ENCODE data around the gene PPIL6.

PPIL6 gene

GRCh38 chr6:109362102-109362884 is 78.1 kb downstream of the PPIL6 start:
- DNase-seq (ENCODE audit: low spot score): no peak

DNA sequence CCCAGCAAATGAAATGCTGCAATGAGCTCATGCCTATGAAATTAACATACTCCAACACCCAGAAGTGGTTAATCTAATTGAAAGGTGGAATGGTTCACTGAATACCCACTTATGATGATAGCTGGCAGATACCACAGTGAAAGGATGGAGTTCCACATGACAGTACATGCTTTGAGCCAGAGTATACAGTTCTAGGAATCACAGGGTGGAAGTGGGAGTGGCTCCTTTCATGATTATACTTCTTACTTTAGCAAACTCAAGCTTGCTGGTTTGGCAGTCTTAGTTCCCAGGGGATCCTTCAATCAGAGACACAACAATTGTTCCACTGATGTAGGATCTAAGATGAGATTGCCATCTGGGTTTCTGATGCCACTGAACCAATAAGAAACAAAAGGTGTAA is 79.6 kb downstream of the PPIL6 start:
- no peak for DNase-seq (ENCODE audit: low spot score)

GRCh38 chr6:109360281-109360680 is 80.1 kb downstream of the PPIL6 start:
- no peak for DNase-seq (ENCODE audit: low spot score)

DNA sequence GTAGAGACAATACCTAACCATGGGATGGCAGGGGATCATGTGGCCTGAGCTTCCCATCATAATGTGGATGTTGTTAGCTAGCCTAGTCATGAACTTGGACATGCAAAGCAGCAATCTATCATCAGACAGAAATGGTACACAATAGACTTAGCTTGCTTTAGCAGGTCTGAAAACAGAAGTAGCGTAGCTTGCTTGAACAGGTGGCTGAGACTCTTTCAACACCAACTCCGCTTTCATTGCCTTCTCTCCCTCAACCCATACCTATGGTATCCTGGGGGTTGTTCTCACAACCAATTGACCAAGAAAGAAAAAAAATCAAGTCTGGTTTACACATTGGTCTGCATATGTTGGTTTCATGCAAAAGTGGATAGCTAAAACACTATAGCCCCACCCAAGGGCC is 81.2 kb downstream of the PPIL6 start:
- no peak for DNase-seq (ENCODE audit: low spot score)

- no peak for DNase-seq (ENCODE audit: low spot score)
Measured at GRCh38 chr6:109358204-109358603, 82.2 kb downstream of the PPIL6 start.

- no peak for DNase-seq (ENCODE audit: low spot score)
Measured at GRCh38 chr6:109356237-109356636, 84.2 kb downstream of the PPIL6 start.

- DNase-seq (ENCODE audit: low spot score): no peak
Measured at GRCh38 chr6:109351231-109352130, 88.9 kb downstream of the PPIL6 start.

- DNase-seq (ENCODE audit: low spot score): no peak
Measured at GRCh38 chr6:109349419-109349987, 90.9 kb downstream of the PPIL6 start.

DNA sequence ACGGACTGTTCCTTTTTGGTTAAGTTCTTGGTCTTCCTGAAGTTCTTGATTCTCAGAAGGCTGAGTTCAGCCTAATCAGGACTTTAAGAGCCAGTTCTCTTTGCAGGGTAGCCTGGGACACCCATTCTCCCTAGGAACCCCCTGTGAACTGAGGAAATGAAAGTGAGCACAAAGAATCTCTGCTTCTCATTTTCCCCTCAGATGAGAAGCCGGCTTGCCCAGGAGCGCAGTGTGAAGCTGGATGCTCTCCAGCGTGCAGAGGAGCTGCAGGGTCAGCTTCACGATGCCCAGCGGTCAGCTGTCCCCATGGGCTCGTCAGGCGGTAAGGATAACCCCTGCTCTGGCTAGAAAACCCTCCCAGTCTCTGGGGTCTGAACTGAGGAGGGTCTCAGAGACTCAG is 92.2 kb downstream of the PPIL6 start:
- no peak for DNase-seq (ENCODE audit: low spot score)

GRCh38 chr6:109347779-109348178 is 92.6 kb downstream of the PPIL6 start:
- DNase-seq (ENCODE audit: low spot score): no peak

DNA sequence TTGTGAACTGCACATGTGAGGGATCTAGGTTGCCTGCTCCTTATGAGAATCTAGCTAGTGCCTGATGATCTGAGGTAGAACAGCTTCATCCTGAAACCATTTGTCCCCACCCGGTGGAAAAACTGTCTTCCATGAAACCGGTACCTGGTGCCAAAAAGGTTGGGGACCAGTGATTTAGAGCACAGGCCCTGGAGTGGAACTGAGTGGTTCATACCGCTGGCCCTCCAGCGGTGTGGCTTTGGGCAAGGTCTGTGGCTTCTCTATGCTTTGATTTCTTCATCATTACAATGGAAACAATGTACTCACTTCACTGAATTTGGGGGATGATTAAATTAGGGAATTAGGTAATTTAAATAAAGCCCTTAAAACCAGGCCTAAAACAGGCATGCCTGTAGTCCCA is 94.4 kb downstream of the PPIL6 start:
- peak; percentile 10 for DNase-seq (ENCODE audit: low spot score)

GRCh38 chr6:109344226-109344625 is 96.2 kb downstream of the PPIL6 start:
- peak; percentile 42 for DNase-seq (ENCODE audit: low spot score)

DNA sequence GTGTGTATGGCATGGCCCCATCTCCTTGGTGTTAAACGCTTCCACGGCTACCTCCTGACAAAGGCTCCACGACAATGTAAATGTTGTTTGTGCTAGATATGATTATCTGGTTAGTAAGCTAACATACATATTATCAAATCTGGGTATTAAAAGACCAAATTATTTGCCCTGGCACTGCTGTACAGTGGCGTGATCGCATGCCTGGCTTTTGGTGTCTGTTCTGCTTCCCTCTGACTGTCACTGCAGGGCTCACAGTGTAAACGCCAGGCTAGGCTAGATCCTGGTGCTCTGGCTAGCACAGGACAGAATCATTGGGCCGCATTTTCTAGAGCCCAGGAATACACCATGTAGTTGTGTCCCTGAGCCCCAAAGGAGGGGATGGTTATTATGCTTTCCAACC is 96.9 kb downstream of the PPIL6 start:
- DNase-seq (ENCODE audit: low spot score): peak; percentile 19

DNA sequence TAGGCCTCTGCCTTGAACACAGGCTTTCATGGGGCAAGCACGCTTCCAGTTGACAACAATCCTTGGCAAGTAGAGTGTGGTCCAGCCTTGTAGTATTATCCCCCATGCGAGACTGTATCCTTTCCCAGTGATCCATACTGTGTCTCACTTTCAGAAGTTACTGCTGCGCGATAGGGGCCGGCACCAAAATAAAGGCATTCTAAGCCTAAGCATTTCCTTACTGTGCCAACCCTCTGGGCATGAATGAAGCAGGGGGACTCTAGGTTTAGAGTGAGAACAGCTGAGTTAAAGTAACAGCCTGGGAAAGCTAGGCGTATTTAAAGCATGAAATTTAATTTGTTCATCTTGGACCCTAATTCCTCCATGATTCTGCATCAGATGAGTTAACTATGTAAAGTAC is 97.5 kb downstream of the PPIL6 start:
- no peak for DNase-seq (ENCODE audit: low spot score)

- peak; percentile 26 for DNase-seq (ENCODE audit: low spot score)
Measured at GRCh38 chr6:109342506-109342905, 97.9 kb downstream of the PPIL6 start.

GRCh38 chr6:109340811-109341210 is 99.6 kb downstream of the PPIL6 start:
- no peak for DNase-seq (ENCODE audit: low spot score)
